Measurements from ENCODE around the gene LMO7. TPM values are rescaled to one million over a fixed set of nuclear protein-coding genes. Genes with fewer than 3 reads are reported as not detected.
"Not testable (repeated sequence)": the region's sequence is repeated elsewhere in the genome, so short reads cannot be mapped to it uniquely, and the experiment has no call there.

LMO7 gene
- total RNA-seq, 4 donors from 2014 or later, result 87.0 to 293 (median 187) TPM

DNA sequence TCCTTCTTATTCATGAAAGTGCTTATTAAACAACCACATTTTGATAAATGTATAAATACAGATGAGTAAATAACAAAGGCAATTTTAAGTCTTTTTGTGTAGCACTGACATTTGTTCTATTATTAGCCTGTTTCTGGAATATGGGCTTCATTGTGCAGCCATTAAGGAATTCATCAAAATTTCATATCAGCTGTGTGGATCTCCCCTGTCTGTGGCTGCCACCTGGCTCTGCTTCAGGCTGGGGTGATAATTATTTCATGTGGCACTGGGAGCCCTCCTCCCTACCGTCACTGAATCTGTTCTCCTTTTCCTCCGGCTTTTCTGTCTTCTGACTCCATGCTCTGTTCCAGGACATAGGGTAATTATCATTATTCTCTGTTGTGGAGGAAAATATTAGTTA, 57.1 kb downstream of the LMO7 start:
- no peaks in the 10 kb centered on the region for H3K27me3 ChIP-seq
- no peak overlapping the region for H3K27ac ChIP-seq
- no peaks in the 10 kb centered on the region for H3K36me3 ChIP-seq
- H3K9me3 ChIP-seq, result no peaks in the 10 kb centered on the region
- 76 to 83% methylated on average over 2 of the region's 2 CpGs for WGBS, 2 donors
- no peak overlapping the region for H3K4me3 ChIP-seq
- TF ChIP-seq, protein P1, sequence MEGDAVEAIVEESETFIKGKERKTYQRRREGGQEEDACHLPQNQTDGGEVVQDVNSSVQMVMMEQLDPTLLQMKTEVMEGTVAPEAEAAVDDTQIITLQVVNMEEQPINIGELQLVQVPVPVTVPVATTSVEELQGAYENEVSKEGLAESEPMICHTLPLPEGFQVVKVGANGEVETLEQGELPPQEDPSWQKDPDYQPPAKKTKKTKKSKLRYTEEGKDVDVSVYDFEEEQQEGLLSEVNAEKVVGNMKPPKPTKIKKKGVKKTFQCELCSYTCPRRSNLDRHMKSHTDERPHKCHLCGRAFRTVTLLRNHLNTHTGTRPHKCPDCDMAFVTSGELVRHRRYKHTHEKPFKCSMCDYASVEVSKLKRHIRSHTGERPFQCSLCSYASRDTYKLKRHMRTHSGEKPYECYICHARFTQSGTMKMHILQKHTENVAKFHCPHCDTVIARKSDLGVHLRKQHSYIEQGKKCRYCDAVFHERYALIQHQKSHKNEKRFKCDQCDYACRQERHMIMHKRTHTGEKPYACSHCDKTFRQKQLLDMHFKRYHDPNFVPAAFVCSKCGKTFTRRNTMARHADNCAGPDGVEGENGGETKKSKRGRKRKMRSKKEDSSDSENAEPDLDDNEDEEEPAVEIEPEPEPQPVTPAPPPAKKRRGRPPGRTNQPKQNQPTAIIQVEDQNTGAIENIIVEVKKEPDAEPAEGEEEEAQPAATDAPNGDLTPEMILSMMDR (IDR thresholded peaks at IDR 0.05), result no peak
- no peak for TF ChIP-seq POLR2A (IDR thresholded peaks at IDR 0.05)
- no peak for DNase-seq
- H3K4me1 ChIP-seq, result peaks cover 0 to 24% (median 4%) of the 10 kb centered on the region in 3 donors
- intact Hi-C loops (cut with DNase I), result loop anchor here (10.0 kb wide), 1 partner anchor 182 kb away; no protein-coding TSS in a partner anchor

DNA sequence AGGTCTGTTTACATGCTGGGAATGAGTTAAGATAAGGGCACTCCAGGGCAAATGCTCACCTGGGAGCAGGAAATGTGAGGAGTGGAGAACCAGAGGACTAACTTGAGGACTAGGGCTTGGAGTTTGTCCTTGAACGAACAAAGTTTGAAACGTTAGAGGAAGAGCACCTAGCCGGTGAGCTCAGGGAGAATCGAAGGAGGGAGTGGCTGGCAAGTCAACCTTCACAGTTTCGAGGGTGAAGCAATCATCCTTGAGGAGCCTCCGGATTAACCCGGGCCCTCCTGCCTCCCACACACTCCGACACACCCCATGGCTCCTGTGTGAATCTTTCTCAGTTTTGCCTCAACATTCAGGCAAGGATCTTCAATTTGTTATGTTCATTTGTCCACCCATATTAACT, 58.6 kb downstream of the LMO7 start:
- Histone ChIP-seq H3K9me3 (no peaks in the 10 kb centered on the region), H3K27ac (peak overlapping the region in 3 of 4 donors; percentile 47 to 52 (median 48)), H3K4me1 (peaks cover 0 to 24% (median 4%) of the 10 kb centered on the region in 3 donors), H3K36me3 (no peaks in the 10 kb centered on the region), H3K4me3 (no peak overlapping the region), H3K27me3 (no peaks in the 10 kb centered on the region)
- DNase-seq, result no peak
- WGBS, 2 donors, result 34 to 40% methylated on average over 8 of the region's 8 CpGs
- TF ChIP-seq, protein P1 (IDR thresholded peaks at IDR 0.05), result no peak
- TF ChIP-seq POLR2A (IDR thresholded peaks at IDR 0.05), result no peak
- intact Hi-C loops (cut with DNase I), result loop anchor here (10.0 kb wide), 1 partner anchor 180 kb away; no protein-coding TSS in a partner anchor

DNA sequence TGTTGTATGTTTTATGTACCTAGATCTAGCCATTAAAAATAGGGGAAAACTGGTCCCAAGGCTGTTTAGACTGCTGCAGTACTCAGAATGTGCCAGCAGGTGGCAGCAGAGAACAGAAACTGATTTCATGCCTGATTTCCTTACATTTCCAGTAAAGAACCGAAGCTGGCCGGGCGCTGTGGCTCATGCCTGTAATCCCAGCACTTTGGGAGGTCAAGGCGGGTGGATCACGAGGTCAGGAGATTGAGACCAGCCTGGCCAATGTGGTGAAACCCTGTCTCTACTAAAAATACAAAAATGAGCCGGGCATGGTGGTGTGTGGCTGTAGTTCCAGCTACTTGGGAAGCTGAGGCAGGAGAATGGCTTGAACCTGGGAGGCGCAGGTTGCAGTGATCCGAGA, 59.8 kb downstream of the LMO7 start:
- not testable (repeated sequence) for H3K27ac ChIP-seq, H3K27me3 ChIP-seq, DNase-seq, H3K9me3 ChIP-seq, H3K36me3 ChIP-seq
- Histone ChIP-seq H3K4me3 (peak overlapping the region in 1 of 4 donors; percentile 13), H3K4me1 (peaks cover 0 to 24% (median 4%) of the 10 kb centered on the region in 3 donors)
- intact Hi-C loops (cut with DNase I), result loop anchor here (10.0 kb wide), 1 partner anchor 179 kb away; no protein-coding TSS in a partner anchor
- 22 to 23% methylated on average over 8 of the region's 8 CpGs for WGBS, 2 donors
- TF ChIP-seq, protein P1 (IDR thresholded peaks at IDR 0.05), result peak; percentile 95 to 99 (median 96)

DNA sequence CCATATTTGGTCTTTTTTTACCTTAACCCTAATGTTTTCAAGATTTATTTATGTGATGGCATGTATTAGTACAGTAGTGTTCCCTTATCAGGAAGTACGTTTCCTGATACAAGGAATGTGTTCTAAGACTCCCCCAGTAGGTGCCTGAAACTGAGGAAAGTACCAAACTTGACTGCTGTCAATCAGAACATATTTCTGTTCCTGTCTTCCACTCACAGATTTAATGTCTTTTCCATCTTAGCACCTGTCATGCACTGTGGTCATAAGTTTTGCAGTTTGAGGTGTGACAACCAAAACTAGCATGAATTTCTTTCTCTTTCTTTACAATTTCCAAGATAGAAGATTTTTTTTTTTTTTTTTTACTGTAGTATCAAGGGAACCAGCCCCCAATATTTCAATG, 62.9 kb downstream of the LMO7 start:
- Histone ChIP-seq H3K27me3 (no peaks in the 10 kb centered on the region), H3K9me3 (no peaks in the 10 kb centered on the region), H3K27ac (no peak overlapping the region), H3K4me3 (no peak overlapping the region), H3K36me3 (no peaks in the 10 kb centered on the region), H3K4me1 (peaks cover 0 to 27% (median 4%) of the 10 kb centered on the region in 3 donors)
- intact Hi-C loops (cut with DNase I), result loop anchor here (10.0 kb wide), 1 partner anchor 176 kb away; no protein-coding TSS in a partner anchor
- 96 to 100% methylated on average over 1 of the region's 1 CpG for WGBS, 2 donors
- no peak for DNase-seq
- TF ChIP-seq, protein P1 (IDR thresholded peaks at IDR 0.05), result no peak
- TF ChIP-seq POLR2A (IDR thresholded peaks at IDR 0.05), result no peak

DNA sequence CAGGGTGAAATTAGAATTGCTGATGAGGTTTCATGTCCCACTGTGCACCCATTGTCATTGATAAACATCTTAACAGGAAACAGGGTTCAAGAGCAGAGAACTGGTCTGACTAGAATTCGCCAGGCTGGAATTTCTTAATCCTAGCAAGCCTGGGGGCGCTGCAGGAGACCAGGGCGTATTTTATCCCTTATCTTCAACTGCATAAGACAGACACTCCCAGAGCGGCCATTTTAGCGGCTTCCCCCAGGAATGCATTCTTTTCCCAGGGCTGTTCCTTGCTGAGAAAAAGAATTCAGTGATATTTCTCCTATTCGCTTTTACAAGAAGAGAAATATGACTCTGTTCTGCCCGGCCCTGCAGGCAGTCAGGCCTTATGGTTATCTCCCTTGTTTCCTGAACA, 63.6 kb downstream of the LMO7 start:
- not testable (repeated sequence) for H3K27ac ChIP-seq, H3K9me3 ChIP-seq, H3K27me3 ChIP-seq, H3K36me3 ChIP-seq, DNase-seq, H3K4me3 ChIP-seq
- intact Hi-C loops (cut with DNase I), result loop anchor here (10.0 kb wide), 1 partner anchor 175 kb away; no protein-coding TSS in a partner anchor
- 83 to 89% methylated on average over 7 of the region's 7 CpGs for WGBS, 2 donors
- peaks cover 0 to 28% (median 8%) of the 10 kb centered on the region in 3 donors for H3K4me1 ChIP-seq

DNA sequence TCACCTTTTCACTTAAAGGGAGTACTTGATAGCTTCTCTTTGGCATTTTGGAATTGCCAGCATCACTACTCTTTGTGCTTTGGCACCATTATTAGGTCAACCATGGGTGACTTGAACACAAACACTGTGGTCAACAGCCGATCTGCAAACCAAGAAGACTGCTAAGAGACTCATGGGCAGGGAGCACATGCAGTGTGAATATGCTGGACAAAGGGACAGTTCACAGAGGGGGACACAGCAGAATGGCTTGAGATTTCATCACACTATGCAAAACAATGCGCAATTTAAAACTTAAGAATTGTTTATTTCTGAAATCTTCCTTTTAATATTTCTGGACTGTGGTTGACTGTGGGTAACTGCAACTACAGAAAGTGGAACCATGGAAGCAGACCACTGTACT, 64.4 kb downstream of the LMO7 start:
- no peak for DNase-seq
- no peak overlapping the region for H3K4me3 ChIP-seq
- 100% methylated on average over 2 of the region's 2 CpGs for WGBS, 2 donors
- intact Hi-C loops (cut with DNase I), result no loop called here
- peaks cover 0 to 28% (median 11%) of the 10 kb centered on the region in 3 donors for H3K4me1 ChIP-seq
- no peak overlapping the region for H3K27ac ChIP-seq
- no peaks in the 10 kb centered on the region for H3K36me3 ChIP-seq
- no peaks in the 10 kb centered on the region for H3K27me3 ChIP-seq
- TF ChIP-seq POLR2A (IDR thresholded peaks at IDR 0.05), result no peak
- TF ChIP-seq, protein P1 (IDR thresholded peaks at IDR 0.05), result no peak
- H3K9me3 ChIP-seq, result no peaks in the 10 kb centered on the region
